CD4-positive, alpha-beta T cell (primary cell): ENCODE results near the gene NOS1AP. TPM values are rescaled to one million over a fixed set of nuclear protein-coding genes. Genes with fewer than 3 reads are reported as not detected.

Source experiments
- ATAC-seq: fragments of 200-7000 bp; cut with Tn5 transposase; one replicate; pipeline ENCODE4 v1.10.0; 2022; ENCODE audit warnings: mild to moderate bottlenecking; ENCODE audit not compliant: poor library complexity
- CTCF ChIA-PET: fragments of 350-600 bp; sonication (Branson Sonifier 250); formaldehyde crosslinking; loops from one replicate; lab custom pipeline; 2021; ENCODE audit warnings: antibody characterized with exemption, inconsistent platforms; lab: Charles Lee
- POLR2A ChIA-PET: fragments of 350-600 bp; sonication (Branson Sonifier 250); formaldehyde crosslinking; loops from one replicate; lab custom pipeline; 2021; ENCODE audit warnings: antibody characterized with exemption, inconsistent platforms; lab: Charles Lee
- DNase-seq, 14 experiments: peaks; one replicate each; pipeline ENCODE4 v3.0.0-alpha.2; 2013 to 2020; ENCODE audit warnings: mixed read lengths in 2 of 14
- H3K27ac ChIP-seq, 2 donors: one replicate each; pipeline versions ENCODE4 v1.5.1 to v1.7.0; 2013; ENCODE audit warnings: low read length in 2 of 2, low read depth in 1 of 2, mild to moderate bottlenecking in 1 of 2
- H3K27me3 ChIP-seq, 2 experiments: 1 replicate in 1 of 2; 2 replicates in 1 of 2; pipeline versions ENCODE4 v1.6.1 to v1.7.0; 2013; ENCODE audit warnings: low read length in 2 of 2, control low read depth in 1 of 2, mild to moderate bottlenecking in 1 of 2, moderate library complexity in 1 of 2; ENCODE audit not compliant: insufficient read depth in 2 of 2, control insufficient read depth in 1 of 2
- H3K36me3 ChIP-seq: one replicate; pipeline ENCODE4 v1.6.1; 2013; ENCODE audit warnings: low read length, control low read depth; ENCODE audit not compliant: insufficient read depth
- H3K4me1 ChIP-seq: one replicate; pipeline ENCODE4 v1.6.1; 2013; ENCODE audit warnings: low read length, control low read depth; ENCODE audit not compliant: insufficient read depth
- H3K4me3 ChIP-seq: one replicate; pipeline ENCODE4 v1.5.1; 2013; ENCODE audit warnings: mild to moderate bottlenecking, low read length, moderate library complexity
- H3K9me3 ChIP-seq, 2 experiments: 1 replicate in 1 of 2; 2 replicates in 1 of 2; pipeline versions ENCODE4 v1.6.1 to v1.7.0; 2013; ENCODE audit warnings: low read length in 2 of 2, mild to moderate bottlenecking in 2 of 2, control low read depth in 1 of 2, moderate library complexity in 1 of 2; ENCODE audit not compliant: control insufficient read depth in 1 of 2, insufficient read depth in 1 of 2
- H3K27ac Mint-ChIP-seq: one replicate; pipeline ENCODE4 v1.8.0; 2020; ENCODE audit warnings: mixed read lengths
- H3K27me3 Mint-ChIP-seq: one replicate; pipeline ENCODE4 v1.8.0; 2021; ENCODE audit warnings: mixed read lengths
- H3K36me3 Mint-ChIP-seq: one replicate; pipeline ENCODE4 v1.8.0; 2021; ENCODE audit warnings: low read depth, mixed read lengths
- H3K4me1 Mint-ChIP-seq: one replicate; pipeline ENCODE4 v1.8.0; 2021; ENCODE audit warnings: low read depth, mixed read lengths
- H3K4me3 Mint-ChIP-seq: one replicate; pipeline ENCODE4 v1.8.0; 2020; ENCODE audit warnings: mild to moderate bottlenecking, mixed read lengths
- H3K9me3 Mint-ChIP-seq: one replicate; pipeline ENCODE4 v1.8.0; 2020; ENCODE audit warnings: mixed read lengths
- CTCF ChIP-seq: fragments of 200-600 bp; IDR thresholded peaks from one replicate; pipeline ENCODE4 v1.8.0; 2022; ENCODE audit warnings: antibody characterized with exemption, mild to moderate bottlenecking
- intact Hi-C, 2 experiments: fragments of 100-400 bp; cut with DNase I in 1 of 2; cut with micrococcal nuclease in 1 of 2; formaldehyde crosslinking; loops; one replicate each; pipeline versions ENCODE4 v1.15.1 to v1.9.0; 2023 to 2025; cut with DNase I, micrococcal nuclease
- total RNA-seq, 174 experiments: library from RNA in 2 of 174; stranded (reverse) in 2 of 174; gene quantifications; one replicate each; pipeline ENCODE4 v1.2.3 and lab custom pipeline; 2021 to 2026

Gene NOS1AP
- total RNA-seq, 2 experiments from 2014 or later = not detected

- H3K27ac ChIP-seq = no peak overlapping the region
Observed at GRCh38 chr1:162265983-162266382, 196.5 kb downstream of the NOS1AP start.

GRCh38 chr1:162270016-162270770 is 200.7 kb downstream of the NOS1AP start:
- H3K4me1 Mint-ChIP-seq = no peaks in the 10 kb centered on the region
- DNase-seq (no peak), ATAC-seq (no peak)
- Histone ChIP-seq H3K9me3 (no peaks in the 10 kb centered on the region), H3K36me3 (no peaks in the 10 kb centered on the region), H3K4me1 (no peaks in the 10 kb centered on the region), H3K27ac (no peak overlapping the region), H3K27me3 (peaks cover 0 to 4% of the 10 kb centered on the region in 2 experiments), H3K4me3 (no peak overlapping the region)
- intact Hi-C loops = loop anchor here in 1 of 2 experiments (10.0 kb wide), 1 partner anchor 475 kb away; no protein-coding TSS in a partner anchor
- no peak overlapping the region for H3K4me3 Mint-ChIP-seq
- H3K36me3 Mint-ChIP-seq = no peaks in the 10 kb centered on the region
- peaks cover 27% of the 10 kb centered on the region for H3K27me3 Mint-ChIP-seq
- POLR2A ChIA-PET = no interaction called here
- H3K9me3 Mint-ChIP-seq = no peaks in the 10 kb centered on the region
- no peak overlapping the region for H3K27ac Mint-ChIP-seq
- TF ChIP-seq CTCF = no peak
- CTCF ChIA-PET = no interaction called here

More at GRCh38 chr1:162265983-162266382, 196.5 kb downstream of the NOS1AP start:
- no peak for ATAC-seq
- Mint-ChIP-seq H3K4me1 (no peaks in the 10 kb centered on the region), H3K4me3 (no peak overlapping the region), H3K27me3 (peaks cover 30% of the 10 kb centered on the region), H3K9me3 (no peaks in the 10 kb centered on the region), H3K36me3 (no peaks in the 10 kb centered on the region), H3K27ac (no peak overlapping the region)
- ChIA-PET CTCF (no interaction called here), POLR2A (no interaction called here)
- TF ChIP-seq CTCF = no peak
- Histone ChIP-seq H3K9me3 (no peaks in the 10 kb centered on the region), H3K27me3 (peaks cover 4% of the 10 kb centered on the region in 2 experiments), H3K36me3 (no peaks in the 10 kb centered on the region), H3K4me1 (no peaks in the 10 kb centered on the region), H3K4me3 (no peak overlapping the region)
- intact Hi-C loops = no loop called here
- DNase-seq = no peak

GRCh38 chr1:162271972-162272371 is 202.5 kb downstream of the NOS1AP start:
- Mint-ChIP-seq H3K27ac (no peak overlapping the region), H3K4me3 (no peak overlapping the region), H3K9me3 (no peaks in the 10 kb centered on the region), H3K36me3 (no peaks in the 10 kb centered on the region), H3K27me3 (peaks cover 18% of the 10 kb centered on the region), H3K4me1 (no peaks in the 10 kb centered on the region)
- Histone ChIP-seq H3K4me1 (no peaks in the 10 kb centered on the region), H3K4me3 (no peak overlapping the region), H3K36me3 (no peaks in the 10 kb centered on the region), H3K9me3 (no peaks in the 10 kb centered on the region), H3K27ac (no peak overlapping the region), H3K27me3 (peaks cover 0 to 4% of the 10 kb centered on the region in 2 experiments)
- POLR2A ChIA-PET = no interaction called here
- DNase-seq = no peak
- CTCF ChIA-PET = no interaction called here
- ATAC-seq = no peak
- no peak for TF ChIP-seq CTCF
- intact Hi-C loops = loop anchor here in 1 of 2 experiments (10.0 kb wide), 1 partner anchor 477 kb away; no protein-coding TSS in a partner anchor
